ENCODE results near the gene KLHL35.
"Not testable (repeated sequence)": the region's sequence is repeated elsewhere in the genome, so short reads cannot be mapped to it uniquely, and the experiment has no call there.

The KLHL35 gene

GRCh38 chr11:75389925-75390324, 43.1 kb downstream of the KLHL35 start:
- no peak for DNase-seq (ENCODE audit: low read depth)

- no peak for DNase-seq (ENCODE audit: low read depth)
Observed at GRCh38 chr11:75389276-75389605, 43.8 kb downstream of the KLHL35 start.

- peak; percentile 58 for DNase-seq (ENCODE audit: low read depth)
Observed at GRCh38 chr11:75388386-75389275, 44.4 kb downstream of the KLHL35 start.

- no peak for DNase-seq (ENCODE audit: low read depth)
Observed at GRCh38 chr11:75387736-75388294, 45.2 kb downstream of the KLHL35 start.

GRCh38 chr11:75386942-75387630, 45.9 kb downstream of the KLHL35 start:
- no peak for DNase-seq (ENCODE audit: low read depth)

- DNase-seq (ENCODE audit: low read depth), result peak; percentile 44
Observed at GRCh38 chr11:75384438-75385080, 48.4 kb downstream of the KLHL35 start.

GRCh38 chr11:75383246-75383645, 49.8 kb downstream of the KLHL35 start:
- no peak for DNase-seq (ENCODE audit: low read depth)

GRCh38 chr11:75380716-75381420, 52.1 kb downstream of the KLHL35 start:
- DNase-seq (ENCODE audit: low read depth), result no peak

- DNase-seq (ENCODE audit: low read depth), result no peak
Observed at GRCh38 chr11:75380245-75380644, 52.8 kb downstream of the KLHL35 start.

GRCh38 chr11:75378776-75379175, 54.2 kb downstream of the KLHL35 start:
- not testable (repeated sequence) for DNase-seq (ENCODE audit: low read depth)

GRCh38 chr11:75376175-75376574, 56.8 kb downstream of the KLHL35 start:
- no peak for DNase-seq (ENCODE audit: low read depth)

- no peak for DNase-seq (ENCODE audit: low read depth)
Observed at GRCh38 chr11:75375626-75376025, 57.4 kb downstream of the KLHL35 start.

GRCh38 chr11:75374646-75375045, 58.4 kb downstream of the KLHL35 start:
- no peak for DNase-seq (ENCODE audit: low read depth)

- no peak for DNase-seq (ENCODE audit: low read depth)
Observed at GRCh38 chr11:75373201-75373600, 59.8 kb downstream of the KLHL35 start.
